Hepatocyte (in vitro differentiated cells): ENCODE measurements around the gene AMBP.

Experiments used
- EZH2phosphoT487 ChIP-seq: fragments of 200-600 bp; sonication (generic); IDR thresholded peaks from one replicate; pipeline ENCODE4 v1.6.1; 2018; ENCODE audit warnings: antibody characterized with exemption, mild to moderate bottlenecking, low read depth, moderate library complexity; ENCODE audit not compliant: unreplicated experiment, severe bottlenecking
- TF ChIP-seq, protein P1 (sequence below): fragments of 200-600 bp; sonication (generic); IDR thresholded peaks from 2 replicates; pipeline ENCODE4 v1.5.1; 2016; ENCODE audit warnings: antibody characterized with exemption, mild to moderate bottlenecking; ENCODE audit not compliant: poor library complexity

DNA sequence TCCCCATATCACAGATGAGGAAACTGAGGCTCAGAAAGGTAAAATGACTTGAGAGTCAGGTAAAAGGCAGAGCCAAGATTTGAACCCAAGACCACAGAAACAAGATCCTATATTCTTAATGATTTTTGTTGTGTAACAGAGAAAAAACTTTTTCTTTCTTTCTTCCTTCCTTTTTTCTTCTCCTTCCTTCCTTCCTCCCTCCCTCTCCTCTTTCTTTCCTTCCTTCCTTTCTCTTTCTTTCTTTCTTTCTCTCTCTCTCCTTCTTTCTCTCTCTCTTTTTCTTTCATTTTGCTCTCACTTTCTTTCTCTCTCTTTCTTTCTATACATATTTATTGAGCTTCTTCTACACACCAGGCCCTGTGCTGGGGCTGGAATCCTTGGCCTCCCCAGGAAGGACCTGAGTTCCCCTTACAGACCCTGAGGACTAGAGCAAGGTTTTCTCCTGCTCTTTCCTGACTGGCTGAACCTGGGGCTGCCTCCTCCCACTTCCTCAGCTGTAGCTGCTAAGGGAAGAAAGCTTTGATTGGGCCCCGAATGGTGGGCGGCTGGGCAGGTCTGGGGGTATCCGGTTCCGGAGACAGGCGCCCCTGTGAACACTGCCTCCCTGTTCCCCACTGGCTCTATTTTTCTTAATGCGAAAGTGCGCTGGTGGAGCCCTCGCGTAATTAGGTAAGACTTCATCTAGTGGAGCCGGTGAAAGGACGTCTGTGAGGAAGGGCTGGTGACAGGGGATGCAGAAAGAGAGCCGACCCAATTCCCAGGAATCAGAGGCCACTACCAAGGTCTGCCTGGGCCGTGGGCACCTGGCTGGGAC lies 48.4 kb upstream of the AMBP start:
- TF ChIP-seq, protein P1, sequence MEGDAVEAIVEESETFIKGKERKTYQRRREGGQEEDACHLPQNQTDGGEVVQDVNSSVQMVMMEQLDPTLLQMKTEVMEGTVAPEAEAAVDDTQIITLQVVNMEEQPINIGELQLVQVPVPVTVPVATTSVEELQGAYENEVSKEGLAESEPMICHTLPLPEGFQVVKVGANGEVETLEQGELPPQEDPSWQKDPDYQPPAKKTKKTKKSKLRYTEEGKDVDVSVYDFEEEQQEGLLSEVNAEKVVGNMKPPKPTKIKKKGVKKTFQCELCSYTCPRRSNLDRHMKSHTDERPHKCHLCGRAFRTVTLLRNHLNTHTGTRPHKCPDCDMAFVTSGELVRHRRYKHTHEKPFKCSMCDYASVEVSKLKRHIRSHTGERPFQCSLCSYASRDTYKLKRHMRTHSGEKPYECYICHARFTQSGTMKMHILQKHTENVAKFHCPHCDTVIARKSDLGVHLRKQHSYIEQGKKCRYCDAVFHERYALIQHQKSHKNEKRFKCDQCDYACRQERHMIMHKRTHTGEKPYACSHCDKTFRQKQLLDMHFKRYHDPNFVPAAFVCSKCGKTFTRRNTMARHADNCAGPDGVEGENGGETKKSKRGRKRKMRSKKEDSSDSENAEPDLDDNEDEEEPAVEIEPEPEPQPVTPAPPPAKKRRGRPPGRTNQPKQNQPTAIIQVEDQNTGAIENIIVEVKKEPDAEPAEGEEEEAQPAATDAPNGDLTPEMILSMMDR, result no peak
- no peak for TF ChIP-seq EZH2phosphoT487
